ENCODE measurements around the gene ALG6. TPM values are rescaled to one million over a fixed set of nuclear protein-coding genes. Genes with fewer than 3 reads are reported as not detected.
A peak's percentile ranks its signal among the peaks of the same experiment; 100 is the strongest.

ALG6 gene
- total and polyA plus RNA-seq, 2 experiments from 2014 or later: 8.4 to 14.3 TPM

- Histone ChIP-seq H3K79me2 (ENCODE audit: insufficient read depth) (no peaks in the 10 kb centered on the region), H3K36me3 (ENCODE audit: low read depth) (no peaks in the 10 kb centered on the region), H3K4me2 (ENCODE audit: unreplicated experiment) (no peak overlapping the region), H3K27me3 (replicated peaks; ENCODE audit: insufficient read depth) (no peaks in the 10 kb centered on the region), H3K9me2 (ENCODE audit: insufficient read depth) (no peaks in the 10 kb centered on the region; the same call in 1 of the 2 replicates), H3F3A (ENCODE audit: insufficient read depth) (no peaks in the 10 kb centered on the region), H3K9me3 (ENCODE audit: low read depth) (no peaks in the 10 kb centered on the region), H3K4me3 (no peak overlapping the region), H3K4me1 (ENCODE audit: insufficient read depth) (no peaks in the 10 kb centered on the region), H3K9ac (no peak overlapping the region), H4K20me1 (ENCODE audit: insufficient read depth) (no peaks in the 10 kb centered on the region), H3K27ac (no peak overlapping the region), H2AFZ (no peak overlapping the region)
- WGBS, 2 experiments (ENCODE audit: low coverage in 1 of 2, low lambda C conversion rate in 2 of 2, missing lambda C conversion rate in 2 of 2): 75% methylated on average over 7 of the region's 7 CpGs
- DNase-seq: peak; percentile 23
- in situ Hi-C loops (cut with MboI): no loop called here
- TF ChIP-seq EZH2phosphoT487 (IDR thresholded peaks at IDR 0.05; ENCODE audit: insufficient read depth, low read depth) (no peak), EZH2 (IDR thresholded peaks at IDR 0.05; ENCODE audit: insufficient read depth, poor library complexity, severe bottlenecking) (no peak)
Observed at GRCh38 chr1:63475761-63476160, 108.3 kb downstream of the ALG6 start.

DNA sequence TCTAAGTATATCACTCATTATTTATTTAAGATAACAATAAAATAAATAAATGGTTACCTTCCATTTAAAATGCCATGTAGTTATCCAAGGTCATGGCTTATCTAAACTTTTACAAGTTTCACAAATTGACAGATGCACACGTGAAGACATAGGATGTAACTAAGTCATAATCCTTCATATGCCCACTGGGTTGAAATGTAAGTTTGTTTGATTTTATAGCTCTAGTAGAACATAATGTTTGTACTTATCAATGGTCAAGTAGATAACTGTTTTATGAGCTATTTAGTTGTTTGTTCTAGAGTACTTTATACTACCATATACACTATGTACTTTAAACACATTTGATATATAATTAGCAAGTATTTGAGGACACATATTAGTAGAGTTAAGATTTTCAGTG, 112.6 kb downstream of the ALG6 start:
- Histone ChIP-seq H3K4me1 (ENCODE audit: insufficient read depth) (no peaks in the 10 kb centered on the region), H2AFZ (no peak overlapping the region), H3K27ac (no peak overlapping the region), H3K9me3 (ENCODE audit: low read depth) (no peaks in the 10 kb centered on the region), H3K27me3 (replicated peaks; ENCODE audit: insufficient read depth) (no peaks in the 10 kb centered on the region), H3F3A (ENCODE audit: insufficient read depth) (no peaks in the 10 kb centered on the region), H3K36me3 (ENCODE audit: low read depth) (no peaks in the 10 kb centered on the region), H4K20me1 (ENCODE audit: insufficient read depth) (no peaks in the 10 kb centered on the region), H3K9ac (no peak overlapping the region), H3K79me2 (ENCODE audit: insufficient read depth) (no peaks in the 10 kb centered on the region), H3K9me2 (ENCODE audit: insufficient read depth) (no peaks in the 10 kb centered on the region), H3K4me3 (no peak overlapping the region), H3K4me2 (ENCODE audit: unreplicated experiment) (no peak overlapping the region)
- in situ Hi-C loops (cut with MboI): no loop called here
- no peak for DNase-seq
- WGBS, 2 experiments (ENCODE audit: low coverage in 1 of 2, low lambda C conversion rate in 2 of 2, missing lambda C conversion rate in 2 of 2): 97 to 100% methylated on average over 1 of the region's 1 CpG
- TF ChIP-seq EZH2phosphoT487 (IDR thresholded peaks at IDR 0.05; ENCODE audit: insufficient read depth, low read depth) (no peak), EZH2 (IDR thresholded peaks at IDR 0.05; ENCODE audit: insufficient read depth, poor library complexity, severe bottlenecking) (no peak)

- Histone ChIP-seq H3K79me2 (ENCODE audit: insufficient read depth) (no peaks in the 10 kb centered on the region), H3K27me3 (replicated peaks; ENCODE audit: insufficient read depth) (no peaks in the 10 kb centered on the region), H3F3A (ENCODE audit: insufficient read depth) (no peaks in the 10 kb centered on the region), H3K9ac (no peak overlapping the region), H3K27ac (no peak overlapping the region), H3K4me1 (ENCODE audit: insufficient read depth) (no peaks in the 10 kb centered on the region), H3K36me3 (ENCODE audit: low read depth) (no peaks in the 10 kb centered on the region), H2AFZ (no peak overlapping the region), H3K9me3 (ENCODE audit: low read depth) (no peaks in the 10 kb centered on the region), H4K20me1 (ENCODE audit: insufficient read depth) (no peaks in the 10 kb centered on the region), H3K4me3 (no peak overlapping the region), H3K4me2 (ENCODE audit: unreplicated experiment) (no peak overlapping the region), H3K9me2 (ENCODE audit: insufficient read depth) (no peaks in the 10 kb centered on the region)
- TF ChIP-seq EZH2phosphoT487 (IDR thresholded peaks at IDR 0.05; ENCODE audit: insufficient read depth, low read depth) (no peak), EZH2 (IDR thresholded peaks at IDR 0.05; ENCODE audit: insufficient read depth, poor library complexity, severe bottlenecking) (no peak)
- DNase-seq: no peak
- 63 to 81% methylated on average over 1 of the region's 1 CpG for WGBS, 2 experiments (ENCODE audit: low coverage in 1 of 2, low lambda C conversion rate in 2 of 2, missing lambda C conversion rate in 2 of 2)
- in situ Hi-C loops (cut with MboI): no loop called here
Observed at GRCh38 chr1:63486629-63487028, 119.2 kb downstream of the ALG6 start.

- Histone ChIP-seq H2AFZ (no peak overlapping the region), H3K4me1 (ENCODE audit: insufficient read depth) (no peaks in the 10 kb centered on the region), H3K4me3 (no peak overlapping the region), H3F3A (ENCODE audit: insufficient read depth) (no peaks in the 10 kb centered on the region), H3K9me2 (ENCODE audit: insufficient read depth) (no peaks in the 10 kb centered on the region), H3K36me3 (ENCODE audit: low read depth) (no peaks in the 10 kb centered on the region), H3K4me2 (ENCODE audit: unreplicated experiment) (no peak overlapping the region), H3K9ac (no peak overlapping the region), H3K9me3 (ENCODE audit: low read depth) (no peaks in the 10 kb centered on the region), H3K27me3 (replicated peaks; ENCODE audit: insufficient read depth) (no peaks in the 10 kb centered on the region), H3K79me2 (ENCODE audit: insufficient read depth) (no peaks in the 10 kb centered on the region), H4K20me1 (ENCODE audit: insufficient read depth) (no peaks in the 10 kb centered on the region), H3K27ac (no peak overlapping the region)
- no peak for DNase-seq
- in situ Hi-C loops (cut with MboI): no loop called here
- TF ChIP-seq EZH2 (IDR thresholded peaks at IDR 0.05; ENCODE audit: insufficient read depth, poor library complexity, severe bottlenecking): no peak
- WGBS, 2 experiments (ENCODE audit: low coverage in 1 of 2, low lambda C conversion rate in 2 of 2, missing lambda C conversion rate in 2 of 2): 91 to 94% methylated on average over 8 of the region's 8 CpGs
Observed at GRCh38 chr1:63487336-63488065, 120.1 kb downstream of the ALG6 start.

Small RNA genes within 50 kb of the gene (microRNA-seq; reads per million reads assigned to microRNA genes)
- not detected for gene MIR6068 (ENCODE audit: borderline number of aligned reads)

Small RNA genes within 50 kb of the gene (small RNA-seq; reads per million reads assigned to genes)
- not detected for gene MIR6068 (ENCODE audit: low read depth, low replicate concordance)
- not detected for gene RF00019 (ENCODE audit: low read depth, low replicate concordance)

Other genes starting within 250 kb of the ALG6 start
- gene FOXD3, start 45.1 kb upstream of the ALG6 start, total RNA-seq (2014; rRNA removed; shearing (Covaris generic)): not detected in 2 replicates
- not detected in 2 replicates for gene FOXD3, start 45.1 kb upstream of the ALG6 start, polyA plus RNA-seq (2016; fragmentation: Nextera tagmentation; extraction: Ambion mirVana)
- 10.3 and 24.4 TPM in 2 replicates for gene ITGB3BP, start 155.6 kb downstream of the ALG6 start, total RNA-seq (2014; rRNA removed; shearing (Covaris generic))
- gene ITGB3BP, start 155.6 kb downstream of the ALG6 start, polyA plus RNA-seq (2016; fragmentation: Nextera tagmentation; extraction: Ambion mirVana): 25.3 and 26.1 TPM in 2 replicates
- gene EFCAB7, start 155.9 kb downstream of the ALG6 start, total RNA-seq (2014; rRNA removed; shearing (Covaris generic)): 1.4 and 37.5 TPM in 2 replicates
- 6.2 and 6.3 TPM in 2 replicates for gene EFCAB7, start 155.9 kb downstream of the ALG6 start, polyA plus RNA-seq (2016; fragmentation: Nextera tagmentation; extraction: Ambion mirVana)
- gene PGM1, start 225.8 kb downstream of the ALG6 start, total RNA-seq (2014; rRNA removed; shearing (Covaris generic)): 118 and 128 TPM in 2 replicates
- 118 and 123 TPM in 2 replicates for gene PGM1, start 225.8 kb downstream of the ALG6 start, polyA plus RNA-seq (2016; fragmentation: Nextera tagmentation; extraction: Ambion mirVana)